ENCODE measurements around the gene ASB17.
A peak's percentile ranks its signal among the peaks of the same experiment; 100 is the strongest.
"Not testable (repeated sequence)": the region's sequence is repeated elsewhere in the genome, so short reads cannot be mapped to it uniquely, and the experiment has no call there.

The ASB17 gene, protein sequence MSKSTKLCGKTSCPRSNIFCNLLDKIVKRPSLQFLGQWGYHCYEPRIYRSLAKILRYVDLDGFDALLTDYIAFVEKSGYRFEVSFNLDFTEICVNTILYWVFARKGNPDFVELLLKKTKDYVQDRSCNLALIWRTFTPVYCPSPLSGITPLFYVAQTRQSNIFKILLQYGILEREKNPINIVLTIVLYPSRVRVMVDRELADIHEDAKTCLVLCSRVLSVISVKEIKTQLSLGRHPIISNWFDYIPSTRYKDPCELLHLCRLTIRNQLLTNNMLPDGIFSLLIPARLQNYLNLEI

DNA sequence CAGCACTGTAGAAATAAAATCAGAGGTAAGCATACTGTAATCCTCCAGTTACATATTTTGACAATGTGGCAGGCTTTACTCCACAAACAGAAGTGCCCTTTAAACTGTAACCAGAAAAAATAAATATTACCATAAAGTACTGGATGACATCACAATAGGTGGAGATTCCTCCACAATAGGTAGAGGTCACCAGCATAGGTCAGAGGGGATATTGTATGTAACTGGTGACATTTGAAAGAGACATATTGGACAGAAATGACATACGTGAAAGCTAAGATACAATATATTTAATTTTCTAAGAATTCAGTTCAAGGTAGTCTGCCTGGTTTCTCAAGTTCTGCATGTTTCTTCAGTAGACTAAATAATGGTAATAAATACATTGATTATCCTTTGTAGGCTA lies at the start of gene ASB17:
ASB17 (minus strand) TSS at position 101 of the 400 bp plus-strand sequence. CDS start 113 bp downstream, outside the sequence.
- no peak for DNase-seq (ENCODE audit: low spot score)
- TF ChIP-seq, protein P1, sequence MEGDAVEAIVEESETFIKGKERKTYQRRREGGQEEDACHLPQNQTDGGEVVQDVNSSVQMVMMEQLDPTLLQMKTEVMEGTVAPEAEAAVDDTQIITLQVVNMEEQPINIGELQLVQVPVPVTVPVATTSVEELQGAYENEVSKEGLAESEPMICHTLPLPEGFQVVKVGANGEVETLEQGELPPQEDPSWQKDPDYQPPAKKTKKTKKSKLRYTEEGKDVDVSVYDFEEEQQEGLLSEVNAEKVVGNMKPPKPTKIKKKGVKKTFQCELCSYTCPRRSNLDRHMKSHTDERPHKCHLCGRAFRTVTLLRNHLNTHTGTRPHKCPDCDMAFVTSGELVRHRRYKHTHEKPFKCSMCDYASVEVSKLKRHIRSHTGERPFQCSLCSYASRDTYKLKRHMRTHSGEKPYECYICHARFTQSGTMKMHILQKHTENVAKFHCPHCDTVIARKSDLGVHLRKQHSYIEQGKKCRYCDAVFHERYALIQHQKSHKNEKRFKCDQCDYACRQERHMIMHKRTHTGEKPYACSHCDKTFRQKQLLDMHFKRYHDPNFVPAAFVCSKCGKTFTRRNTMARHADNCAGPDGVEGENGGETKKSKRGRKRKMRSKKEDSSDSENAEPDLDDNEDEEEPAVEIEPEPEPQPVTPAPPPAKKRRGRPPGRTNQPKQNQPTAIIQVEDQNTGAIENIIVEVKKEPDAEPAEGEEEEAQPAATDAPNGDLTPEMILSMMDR (IDR thresholded peaks at IDR 0.05; ENCODE audit: extremely low read depth, missing control alignments): no peak

DNA sequence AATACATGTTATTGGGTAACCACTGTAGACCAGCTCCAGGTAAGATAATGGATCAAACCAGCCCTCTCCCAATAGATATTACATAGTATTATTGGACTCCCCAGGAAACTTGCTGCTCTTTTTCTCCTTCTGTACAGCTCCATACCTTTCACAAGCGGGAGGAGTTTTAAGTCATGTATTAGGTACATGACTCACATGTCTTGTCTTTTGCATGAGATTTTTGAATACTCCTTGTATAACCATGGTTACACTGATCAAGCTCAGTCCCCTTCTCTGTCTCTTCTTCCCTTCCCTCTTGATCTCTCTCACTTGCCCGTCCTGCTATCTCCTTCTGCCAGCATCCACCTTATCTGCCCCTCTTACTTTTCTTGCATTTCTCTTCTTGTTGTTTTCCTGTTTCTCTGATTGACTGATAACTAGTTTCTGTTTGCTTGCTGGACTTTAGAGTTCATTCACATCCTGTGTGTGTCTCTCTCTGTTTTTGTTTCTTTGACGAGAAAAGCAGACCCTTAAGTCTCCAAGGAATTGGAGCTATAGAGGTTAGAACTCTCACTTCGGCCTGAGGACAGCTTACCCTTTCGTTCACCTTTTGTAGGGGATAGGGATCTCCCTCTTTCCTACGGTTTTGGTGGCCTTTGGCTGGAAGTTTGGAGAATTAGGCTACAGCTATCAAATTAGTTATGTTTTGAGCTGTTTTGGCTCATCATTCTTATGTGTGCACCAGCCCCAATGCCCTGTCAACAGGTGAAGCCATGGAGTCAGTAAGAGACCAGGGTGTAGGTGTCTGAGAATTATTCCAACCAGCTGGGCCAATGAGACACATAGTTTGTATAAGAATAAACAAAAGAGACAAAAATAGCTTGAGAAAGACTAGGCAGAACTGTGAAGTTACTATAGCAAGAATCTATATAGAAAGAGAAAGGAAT lies 49.0 kb upstream of the ASB17 start:
- TF ChIP-seq, protein P1 (IDR thresholded peaks at IDR 0.05; ENCODE audit: extremely low read depth, missing control alignments): no peak
- DNase-seq (ENCODE audit: low spot score): peak; percentile 24

DNA sequence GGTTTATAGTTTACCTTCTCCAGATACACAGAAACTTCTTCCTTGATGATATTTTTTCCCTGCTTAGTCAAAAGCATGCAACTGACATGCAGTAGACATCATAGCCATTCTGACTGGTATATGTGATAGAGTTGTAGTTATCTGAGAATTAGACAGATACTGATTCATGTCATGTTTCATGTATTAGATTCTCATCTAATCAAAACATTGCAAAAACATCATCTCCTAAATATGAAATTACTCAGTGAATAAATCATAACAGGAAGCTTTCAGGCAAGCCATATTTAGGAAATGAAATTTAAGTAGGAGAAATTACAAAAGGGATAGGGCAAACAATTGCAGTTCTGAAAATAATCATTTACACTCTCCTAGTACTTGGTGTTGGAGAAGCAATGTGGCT lies 38.4 kb upstream of the ASB17 start:
- TF ChIP-seq, protein P1 (IDR thresholded peaks at IDR 0.05; ENCODE audit: extremely low read depth, missing control alignments): no peak
- DNase-seq (ENCODE audit: low spot score): no peak

- DNase-seq (ENCODE audit: low spot score): no peak
- TF ChIP-seq, protein P1 (IDR thresholded peaks at IDR 0.05; ENCODE audit: extremely low read depth, missing control alignments): no peak
These were observed 37.3 kb upstream of the ASB17 start for GRCh38 chr1:75969550-75969949.

DNA sequence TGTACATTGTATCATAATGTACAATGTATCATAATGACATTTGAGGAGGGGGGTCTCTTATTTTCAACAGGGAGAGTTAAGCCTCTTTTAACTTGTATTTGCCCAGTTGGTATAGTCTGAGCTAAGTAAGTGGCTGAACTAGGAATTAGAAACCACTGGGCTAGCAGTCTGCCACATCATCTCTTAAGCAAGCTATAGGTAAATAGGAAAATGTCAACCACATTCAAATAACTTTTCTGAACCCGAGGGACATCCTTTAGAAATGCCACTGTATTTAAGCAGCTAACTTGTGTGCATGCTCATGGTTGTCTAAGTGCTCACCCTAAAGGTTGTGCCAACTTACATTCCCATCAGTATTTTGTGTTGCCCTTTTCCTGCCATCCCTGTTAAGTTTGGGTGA lies 35.5 kb upstream of the ASB17 start:
- DNase-seq (ENCODE audit: low spot score): no peak
- TF ChIP-seq, protein P1 (IDR thresholded peaks at IDR 0.05; ENCODE audit: extremely low read depth, missing control alignments): no peak

DNA sequence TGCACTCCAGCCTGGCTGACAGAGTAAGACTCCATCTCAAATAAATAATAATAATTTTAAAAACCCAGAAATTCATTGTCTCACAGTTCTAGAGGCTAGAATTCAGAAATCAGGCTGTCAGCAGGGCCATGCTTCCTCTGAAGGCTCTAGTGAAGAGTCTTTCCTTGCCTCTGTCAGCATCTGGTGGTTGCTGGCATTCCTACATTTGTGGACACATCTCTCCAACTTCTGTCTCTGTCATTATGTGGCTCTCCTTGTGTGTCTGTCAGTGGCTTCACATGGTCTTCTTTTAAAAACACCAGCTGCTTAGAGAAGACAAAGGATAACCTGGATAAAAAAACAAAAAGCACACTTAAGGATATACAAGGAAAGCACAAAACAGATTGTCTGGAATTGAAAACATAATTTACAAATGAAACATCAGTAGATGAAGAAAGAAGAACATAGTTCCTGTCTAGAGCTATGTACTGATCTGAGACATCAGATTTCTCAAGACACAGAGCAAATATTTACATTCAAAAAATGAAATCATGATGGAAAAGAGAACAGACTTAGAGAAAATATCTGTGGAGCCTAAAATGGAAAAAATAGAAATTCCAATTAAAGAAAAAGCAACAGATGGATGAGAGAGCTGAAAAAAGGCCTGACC lies 32.7 kb upstream of the ASB17 start:
- TF ChIP-seq, protein P1 (IDR thresholded peaks at IDR 0.05; ENCODE audit: extremely low read depth, missing control alignments): no peak
- no peak for DNase-seq (ENCODE audit: low spot score)

GRCh38 chr1:75964110-75964759 lies 32.0 kb upstream of the ASB17 start:
- DNase-seq (ENCODE audit: low spot score): not testable (repeated sequence)
